ENCODE data around the gene AREG.

The AREG gene

DNA sequence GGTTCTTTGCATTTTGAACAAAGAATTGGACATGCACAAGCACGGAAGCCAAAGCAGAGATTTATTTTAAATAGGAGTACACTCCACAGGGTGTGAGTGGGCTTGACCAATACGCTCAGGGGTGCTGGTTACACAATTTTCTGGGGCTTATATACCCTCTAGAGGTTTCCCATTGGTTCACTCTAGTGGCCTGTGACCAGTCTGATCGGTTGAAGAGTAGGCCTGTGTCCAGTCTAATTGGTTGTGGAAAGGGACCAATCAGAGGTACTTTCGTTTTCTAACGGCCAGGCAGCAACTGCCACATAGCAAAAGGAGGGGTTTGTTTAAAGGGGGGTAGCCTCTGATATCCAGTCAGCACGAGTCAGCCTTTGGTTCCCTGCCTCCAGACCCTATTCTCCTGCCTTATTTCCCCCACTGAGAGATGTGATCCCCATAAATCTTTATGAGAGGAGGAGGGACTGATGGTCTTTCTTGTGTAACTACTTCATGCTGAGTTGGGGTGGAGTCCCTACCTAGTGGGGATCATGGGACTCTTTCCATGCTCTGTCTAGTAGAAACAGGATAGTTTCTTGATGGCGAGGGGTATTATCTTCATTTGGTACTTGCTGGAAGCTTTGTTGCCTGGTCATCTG is 11.3 kb upstream of the AREG start:
- DNase-seq = no peak

DNA sequence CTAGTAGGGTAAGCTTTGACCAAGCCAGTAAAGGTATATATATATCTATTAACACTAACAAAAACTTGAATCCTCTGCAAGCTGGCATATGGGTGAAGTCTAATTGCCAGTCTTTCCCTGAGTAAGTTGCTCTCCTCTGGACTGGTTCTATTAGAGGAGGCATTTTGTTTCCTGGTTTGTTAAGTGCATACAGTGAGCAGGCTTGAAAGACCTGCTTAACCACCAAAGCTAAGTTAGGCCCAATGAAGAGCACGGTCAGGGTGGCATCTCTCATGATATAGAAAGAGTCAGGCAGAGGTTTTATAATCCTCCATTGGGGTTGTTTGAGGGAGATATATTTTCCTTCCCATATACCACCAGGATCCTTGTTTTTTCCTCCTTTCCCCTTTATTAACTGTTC is 9.6 kb upstream of the AREG start:
- DNase-seq = no peak

DNA sequence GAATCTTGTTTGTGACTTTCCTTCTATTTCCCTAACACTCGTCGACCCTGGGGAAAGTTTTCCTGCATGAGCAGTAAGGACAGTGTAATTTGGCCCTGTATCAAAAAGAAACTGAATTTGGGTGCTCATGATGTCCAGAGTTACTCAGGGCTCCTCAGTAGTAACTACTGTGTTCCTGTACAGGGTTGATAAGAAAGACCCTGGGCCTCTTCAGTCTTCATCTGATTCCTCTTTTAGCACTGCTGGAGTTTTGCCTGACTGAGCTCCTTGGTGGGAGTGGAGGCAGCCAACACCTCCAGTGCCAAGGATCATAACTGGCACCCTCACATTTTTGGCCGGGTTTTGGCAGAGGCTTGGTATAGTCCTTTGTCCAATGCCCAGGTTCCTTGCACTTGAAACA is 7.1 kb upstream of the AREG start:
- no peak for DNase-seq

DNA sequence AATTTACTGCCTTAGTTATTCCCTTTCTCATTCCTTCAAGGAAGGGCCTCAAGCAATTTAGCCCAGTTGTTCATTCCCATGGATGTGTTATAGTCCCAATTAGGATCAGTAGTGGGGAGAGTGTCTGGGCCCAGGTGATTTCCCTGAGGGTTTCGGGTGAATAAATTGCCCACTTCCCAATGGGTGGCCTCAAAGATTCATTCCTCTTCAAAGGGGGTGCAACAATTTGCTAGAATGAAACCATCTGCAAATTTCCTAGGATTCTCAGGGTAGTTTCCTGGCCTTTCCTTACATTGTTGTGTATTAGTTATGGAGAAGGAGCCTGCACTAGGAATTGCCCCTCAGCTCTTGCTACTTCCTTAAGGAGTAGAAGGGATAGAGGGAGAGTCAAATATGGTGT is 6.3 kb upstream of the AREG start:
- no peak for DNase-seq

DNA sequence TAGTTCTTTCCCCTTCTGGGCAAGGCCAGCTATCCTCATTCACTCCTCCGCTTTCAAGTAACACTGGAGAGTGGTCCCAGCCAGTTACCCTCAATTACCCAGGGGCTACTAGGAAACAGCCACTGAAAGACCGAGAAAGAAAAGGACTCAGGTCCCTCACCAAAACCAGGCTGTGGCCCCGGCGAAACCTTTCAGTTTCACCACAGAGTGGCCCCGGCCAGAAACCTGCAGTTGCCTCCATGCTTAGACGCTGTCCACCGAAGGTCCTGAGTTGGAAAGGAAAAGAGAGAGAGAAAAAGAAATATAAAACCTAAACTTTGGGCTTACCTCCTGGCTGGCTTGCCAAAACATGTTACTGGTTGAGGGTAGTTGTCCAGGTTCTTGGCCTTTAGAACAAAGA is 5.0 kb upstream of the AREG start:
- no peak for DNase-seq

DNA sequence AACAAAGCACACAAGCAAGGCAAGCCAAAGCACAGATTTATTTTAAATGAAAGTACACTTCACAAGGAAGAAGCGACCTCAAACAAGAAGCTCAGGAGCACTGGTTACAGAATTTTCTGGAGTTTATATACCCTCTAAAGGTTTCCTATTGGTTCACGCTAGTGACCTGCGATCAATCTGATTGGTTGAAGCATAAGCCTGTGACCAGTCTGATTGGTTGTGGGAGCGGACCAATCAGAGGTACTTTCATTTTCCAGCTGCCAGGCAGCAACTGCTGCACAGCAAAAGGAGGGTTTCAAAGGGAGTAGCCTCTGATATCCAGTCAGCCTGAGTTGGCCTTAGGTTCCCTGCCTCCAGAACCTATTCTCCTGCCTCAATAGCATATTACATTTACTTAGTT is 4.6 kb upstream of the AREG start:
- no peak for DNase-seq

DNA sequence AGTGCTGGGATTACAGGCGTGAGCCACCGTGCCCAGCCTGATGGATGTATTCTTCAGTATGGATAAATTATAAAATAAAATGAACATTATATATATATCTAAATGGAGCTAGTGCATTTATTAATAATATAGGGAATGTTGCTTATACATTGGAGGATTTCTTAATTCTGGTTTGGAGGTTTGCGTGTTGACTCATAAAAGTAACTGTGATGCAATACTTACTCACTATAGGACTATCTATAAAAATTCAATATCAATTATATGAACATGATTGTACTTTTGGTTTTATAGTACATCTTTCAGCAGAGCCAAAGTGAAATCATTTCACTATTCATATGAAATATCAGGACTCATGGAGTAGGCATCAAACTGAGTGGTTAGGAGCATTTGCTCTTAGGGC is 3.2 kb upstream of the AREG start:
- DNase-seq = no peak

DNA sequence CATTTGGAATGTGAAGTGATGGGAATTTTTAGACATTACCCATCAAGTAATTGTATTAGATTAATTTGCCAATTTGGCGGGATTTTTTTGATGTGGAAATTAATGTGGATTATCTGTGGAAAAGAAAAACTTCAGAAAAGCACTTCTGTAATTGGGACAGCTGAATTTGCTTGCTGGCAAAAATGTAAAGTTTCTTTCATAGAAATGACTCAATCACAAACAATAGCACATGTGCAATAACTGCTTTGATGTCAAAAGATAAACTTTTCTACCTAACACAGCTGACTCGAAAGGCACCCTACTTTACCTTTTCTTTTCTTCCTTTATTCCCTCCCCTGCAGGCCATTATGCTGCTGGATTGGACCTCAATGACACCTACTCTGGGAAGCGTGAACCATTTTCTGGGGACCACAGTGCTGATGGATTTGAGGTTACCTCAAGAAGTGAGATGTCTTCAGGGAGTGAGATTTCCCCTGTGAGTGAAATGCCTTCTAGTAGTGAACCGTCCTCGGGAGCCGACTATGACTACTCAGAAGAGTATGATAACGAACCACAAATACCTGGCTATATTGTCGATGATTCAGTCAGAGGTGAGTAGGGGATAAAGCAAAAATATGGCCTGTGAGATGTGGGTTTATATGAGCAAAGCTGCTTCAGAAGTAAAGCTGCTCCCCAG is 1.4 kb downstream of the AREG start:
- no peak for DNase-seq

DNA sequence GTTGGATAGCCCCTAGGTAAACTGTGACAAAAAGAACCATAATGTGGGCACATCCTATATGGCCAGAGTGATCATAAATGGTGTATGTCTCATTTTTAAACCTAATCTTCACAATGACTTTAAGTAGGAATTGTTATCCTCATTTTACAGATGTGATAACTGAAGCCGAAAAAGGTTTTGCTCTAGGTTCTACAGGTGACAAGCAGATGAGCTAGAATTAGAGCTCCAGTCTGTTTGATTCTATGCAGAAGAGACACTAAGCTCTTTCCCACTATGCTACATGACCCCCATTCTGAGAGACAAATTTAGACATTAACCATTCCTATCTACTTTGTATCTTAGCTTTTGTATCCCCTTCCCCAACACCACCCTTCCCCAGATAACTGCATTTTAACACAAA is 2.0 kb downstream of the AREG start:
- no peak for DNase-seq

DNA sequence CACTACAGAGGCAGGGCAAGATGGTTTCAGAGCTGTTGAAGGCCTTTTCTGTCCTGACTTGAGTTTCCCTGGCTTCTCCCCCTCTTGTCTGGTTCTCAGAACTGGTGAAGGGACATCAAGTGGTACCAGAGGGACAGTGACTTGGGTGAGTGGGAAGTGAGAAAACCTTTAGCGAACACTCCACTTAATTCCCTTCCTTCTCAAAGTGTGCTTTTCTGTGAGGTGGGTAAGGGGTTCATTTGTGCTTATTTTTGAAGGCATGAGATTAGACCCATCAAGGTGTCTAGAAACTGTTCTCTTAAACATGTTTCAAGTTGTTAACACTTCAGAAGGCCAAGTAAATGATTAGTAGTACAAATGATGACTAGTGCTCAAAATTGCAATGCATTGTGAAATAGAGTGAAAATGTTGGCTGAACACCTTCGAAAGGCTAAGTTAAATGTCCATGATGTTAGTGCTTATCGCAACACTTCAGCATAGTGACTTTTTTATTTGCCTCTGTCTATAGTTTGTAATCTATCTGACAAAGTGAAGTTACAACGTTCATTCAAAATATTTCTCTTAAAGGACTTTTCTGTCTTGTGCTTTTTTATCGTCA is 2.8 kb downstream of the AREG start:
- no peak for DNase-seq

DNA sequence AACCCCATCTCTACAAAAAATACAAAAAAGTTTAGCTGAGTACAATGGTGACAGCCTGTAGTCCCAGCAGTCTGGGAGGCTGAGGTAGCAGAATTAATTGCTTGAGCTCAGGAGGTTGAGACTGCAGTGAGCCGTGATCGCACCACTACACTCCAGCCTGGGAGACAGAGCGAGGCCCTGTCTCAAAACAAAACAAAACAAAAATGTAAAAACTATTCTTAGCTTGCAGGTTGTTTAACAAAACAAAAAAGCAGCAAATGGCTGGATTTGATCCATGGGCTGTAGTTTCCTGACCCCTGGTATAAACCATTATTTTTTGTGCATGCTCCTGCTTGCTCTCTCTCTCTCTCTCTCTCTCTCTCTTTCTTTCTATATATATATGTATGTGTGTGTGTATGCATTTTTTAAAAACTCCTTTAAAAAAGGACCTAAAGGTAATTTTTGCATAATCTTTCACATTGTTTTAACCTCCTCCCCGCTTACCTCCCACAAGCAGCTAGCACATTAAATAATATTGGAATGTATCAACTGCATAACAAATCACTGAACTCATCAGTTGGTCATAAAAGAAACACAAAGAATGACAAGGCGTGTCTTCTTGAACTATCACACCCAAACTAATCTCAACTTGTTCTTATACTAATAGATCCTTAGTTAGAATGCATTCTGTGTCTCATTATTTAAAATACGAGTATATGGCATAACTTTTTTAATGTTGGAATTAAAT is 4.8 kb downstream of the AREG start:
- DNase-seq = no peak

DNA sequence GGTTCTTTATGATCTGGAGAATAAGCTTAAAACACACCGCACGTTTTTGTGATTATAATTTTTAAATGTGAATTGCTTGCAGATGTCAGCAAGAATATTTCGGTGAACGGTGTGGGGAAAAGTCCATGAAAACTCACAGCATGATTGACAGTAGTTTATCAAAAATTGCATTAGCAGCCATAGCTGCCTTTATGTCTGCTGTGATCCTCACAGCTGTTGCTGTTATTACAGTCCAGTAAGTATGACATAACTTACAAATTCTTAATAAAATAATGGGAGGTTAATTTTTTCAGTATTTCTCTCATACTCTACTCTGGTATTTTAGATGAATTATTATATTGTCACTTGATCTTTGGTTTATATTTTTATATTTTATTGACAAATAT is 5.4 kb downstream of the AREG start:
- no peak for DNase-seq

DNA sequence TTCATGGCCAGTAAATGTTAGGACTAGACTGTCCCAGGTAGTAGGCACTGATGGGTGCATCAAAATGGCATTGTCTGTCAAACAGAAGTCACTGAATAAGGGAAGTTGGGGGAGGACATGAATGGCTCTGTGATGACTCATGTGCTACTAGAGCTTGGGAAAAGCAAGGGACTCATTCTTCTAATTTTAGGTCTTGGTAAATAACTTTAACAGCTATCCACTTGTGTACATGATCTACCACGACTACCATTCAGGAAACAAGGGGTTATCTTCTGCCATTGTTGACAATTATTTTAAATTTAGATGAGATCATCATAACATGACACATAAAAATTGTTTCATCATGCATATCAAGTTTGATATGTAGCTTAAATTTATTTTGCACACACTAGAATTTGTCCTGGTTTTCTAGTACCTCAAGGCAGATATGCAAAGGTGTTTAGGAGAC is 6.3 kb downstream of the AREG start:
- DNase-seq = no peak

DNA sequence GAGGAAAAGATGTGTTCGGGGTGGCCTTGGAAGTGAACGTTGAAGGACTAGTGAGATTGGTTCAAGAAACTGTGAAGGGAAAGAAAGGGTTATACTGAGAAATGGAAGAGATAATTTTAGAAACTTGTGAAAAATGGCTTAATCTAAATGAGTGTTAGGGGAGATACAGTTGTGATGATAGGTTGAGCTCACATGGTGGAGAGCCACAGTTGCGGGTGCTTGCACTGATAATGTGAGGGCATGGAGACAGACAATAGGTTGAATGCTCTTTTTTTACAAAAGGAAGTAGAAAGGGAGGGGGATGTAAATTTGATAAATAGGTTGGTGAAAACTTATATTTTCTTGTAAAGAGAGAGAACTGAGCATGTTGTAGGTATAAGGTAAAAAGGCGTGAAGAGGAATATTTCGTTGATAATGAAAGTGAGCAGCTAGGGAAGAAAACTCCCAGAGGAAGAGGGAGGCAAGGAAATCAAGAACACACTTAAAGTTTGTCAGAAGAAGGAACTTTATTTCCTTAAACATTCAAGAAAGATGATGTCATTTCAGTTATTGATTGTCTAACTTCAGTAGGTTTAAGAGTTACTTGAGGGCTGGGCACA is 8.2 kb downstream of the AREG start:
- no peak for DNase-seq

DNA sequence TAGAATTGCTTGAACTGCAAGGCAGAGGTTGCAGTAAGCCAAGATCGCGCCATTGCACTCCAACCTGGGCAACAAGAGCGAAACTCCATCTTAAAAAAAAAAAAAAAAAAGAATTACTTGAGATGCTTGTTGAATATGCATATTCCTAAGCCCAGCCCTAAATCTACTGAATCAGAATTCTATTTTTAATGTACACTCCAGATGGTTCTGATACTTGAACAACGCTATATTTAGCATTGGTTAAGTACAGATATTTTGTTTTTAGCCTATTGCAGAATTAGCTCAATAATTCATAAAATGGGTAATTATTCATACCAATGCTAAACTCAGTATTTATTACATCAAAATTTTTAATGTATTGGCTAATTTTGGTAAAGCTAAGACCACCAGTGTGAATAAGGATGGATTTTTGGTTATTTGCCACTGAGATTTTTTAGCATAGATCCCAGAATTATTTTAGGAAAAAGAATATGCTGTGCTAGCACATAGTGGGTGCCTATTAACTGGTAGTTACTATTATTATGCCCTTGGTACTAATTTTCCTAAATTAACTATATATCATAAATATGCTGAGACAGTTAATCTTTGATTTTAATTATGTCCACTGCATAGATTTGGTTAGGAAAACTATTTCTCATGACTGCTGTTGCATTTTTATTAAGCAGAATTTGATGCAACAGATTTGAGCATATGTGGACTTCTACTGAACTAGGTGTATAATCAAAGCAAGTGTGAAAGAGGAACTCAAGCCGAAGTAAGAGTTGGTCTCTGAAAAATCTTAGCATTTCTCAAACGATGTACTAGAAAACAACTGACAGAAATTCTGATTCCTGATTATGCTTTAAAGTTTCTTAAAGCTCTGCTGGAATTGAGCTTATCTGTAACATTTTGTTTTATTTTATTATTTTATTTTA is 9.2 kb downstream of the AREG start:
- DNase-seq = no peak

DNA sequence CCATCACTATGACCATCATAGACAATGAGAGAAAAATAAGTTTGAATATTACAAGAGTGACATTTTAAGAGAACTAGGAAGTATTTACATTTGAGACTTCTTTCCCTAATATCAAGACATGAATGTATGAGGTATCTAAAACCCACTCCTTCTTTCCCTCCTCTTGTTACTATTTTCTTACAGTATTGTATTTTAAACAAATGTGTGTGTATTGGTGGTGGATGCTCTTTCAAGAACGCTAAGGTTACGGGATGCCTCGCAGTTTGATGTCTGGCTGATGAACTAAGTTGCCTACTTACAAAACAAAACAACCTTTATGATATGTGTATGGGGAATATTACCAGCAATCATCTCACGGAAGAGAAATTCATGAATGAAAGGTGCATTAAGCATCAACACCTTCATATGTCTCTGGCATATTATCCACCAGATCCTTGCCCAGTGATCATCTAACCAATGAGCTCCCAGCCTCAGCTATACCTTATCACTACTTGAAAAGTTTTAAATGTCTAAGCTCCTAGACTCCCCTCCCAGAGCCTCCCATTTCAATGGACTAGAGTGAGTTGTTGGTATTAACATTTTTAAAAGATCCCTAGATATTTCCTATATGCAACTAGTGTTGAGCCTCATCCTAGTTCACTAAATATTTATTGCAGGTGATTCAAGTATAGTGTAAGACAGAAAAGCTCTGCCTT is 10.6 kb downstream of the AREG start:
- no peak for DNase-seq

DNA sequence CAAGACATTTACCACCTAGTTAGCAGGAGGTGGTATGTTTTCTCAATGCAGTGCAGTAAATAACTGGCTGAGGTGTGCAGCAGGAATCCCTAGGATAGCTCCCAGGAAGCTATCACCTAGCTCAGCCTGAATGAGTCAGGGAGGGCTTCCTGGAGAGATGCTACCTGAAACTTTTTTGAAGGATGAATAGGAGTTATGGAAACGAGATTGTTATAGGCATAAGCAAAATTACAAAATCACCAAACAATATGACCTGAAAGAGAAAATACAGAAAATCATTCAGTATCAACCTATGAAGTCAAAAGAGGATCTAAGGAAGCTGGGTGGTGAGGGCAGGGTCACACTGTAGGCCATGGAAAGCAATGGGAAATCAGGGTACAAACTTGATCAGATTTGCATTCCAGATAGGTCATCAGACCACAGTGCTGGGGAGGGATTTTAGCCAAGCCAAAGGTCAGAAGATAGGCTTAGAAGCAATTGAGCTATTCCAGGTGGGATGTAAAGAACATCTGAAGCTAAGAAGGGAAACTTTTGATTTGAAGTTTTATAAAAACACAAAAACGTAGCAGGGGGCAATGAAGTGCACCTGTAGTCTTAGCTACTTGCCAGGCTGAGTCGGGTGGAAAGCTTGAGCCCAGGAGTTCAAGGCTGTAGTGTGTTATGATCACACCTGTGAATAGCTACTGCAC is 11.3 kb downstream of the AREG start:
- no peak for DNase-seq

DNA sequence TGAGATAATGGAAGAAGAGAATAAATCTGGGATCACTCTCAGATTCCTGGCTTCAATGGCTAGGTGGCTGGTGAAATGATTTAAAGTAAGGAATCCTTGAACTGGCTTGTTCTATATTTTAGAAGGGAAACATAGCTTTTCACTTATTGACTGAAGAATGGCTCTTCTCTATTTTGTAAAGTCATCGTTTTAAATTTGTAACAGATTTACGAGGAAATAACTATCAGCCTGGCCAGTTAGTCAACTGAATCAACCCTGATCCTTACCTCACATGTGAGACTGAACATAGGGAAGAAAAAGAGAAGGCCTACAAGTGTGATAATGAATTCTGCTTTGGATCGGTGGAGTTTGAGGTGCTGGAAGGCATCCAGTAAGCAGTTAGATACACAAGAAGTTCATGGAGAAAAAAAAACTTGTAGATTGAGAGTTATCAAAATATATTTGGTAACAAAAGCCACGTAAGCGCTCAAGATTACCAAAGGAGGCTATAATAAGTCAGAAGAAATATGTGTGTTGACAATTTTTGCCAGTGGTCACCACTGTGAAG is 12.0 kb downstream of the AREG start:
- DNase-seq = no peak

DNA sequence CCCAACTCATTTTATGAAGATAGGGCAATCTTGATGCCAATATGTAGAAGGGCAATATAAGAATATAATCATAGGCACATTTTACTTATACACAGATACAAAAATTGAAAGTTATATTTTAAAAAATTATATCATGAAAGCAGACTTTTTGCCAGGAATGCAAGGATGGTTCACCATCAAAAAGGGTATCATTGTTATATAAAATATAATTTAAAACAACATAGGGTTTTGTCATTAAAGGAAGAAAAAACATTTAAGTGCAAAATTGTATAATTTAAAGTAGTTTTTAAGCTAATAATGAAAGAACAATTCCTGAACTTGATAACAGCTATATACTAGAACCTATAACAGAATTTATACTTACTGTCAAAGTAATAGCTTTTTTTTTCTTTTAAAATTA is 15.9 kb downstream of the AREG start:
- DNase-seq = no peak

DNA sequence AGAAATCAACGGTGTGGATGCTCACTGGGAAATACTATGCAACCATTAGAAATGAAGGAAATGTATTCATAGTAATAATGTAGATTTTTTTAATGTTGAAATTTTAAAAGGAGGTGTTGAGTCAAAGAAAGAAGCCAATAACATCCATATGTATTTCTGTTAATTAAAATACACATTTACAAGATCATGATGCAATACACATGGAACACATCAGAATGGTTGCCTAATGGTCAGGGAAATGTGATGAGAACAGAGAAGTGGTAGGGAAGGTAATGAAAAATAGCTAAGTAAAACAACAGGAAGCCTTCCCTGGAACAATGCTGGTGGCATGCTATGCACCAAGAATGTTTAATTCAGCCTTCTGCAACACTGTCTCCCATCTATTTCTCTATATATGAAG is 18.2 kb downstream of the AREG start:
- no peak for DNase-seq

DNA sequence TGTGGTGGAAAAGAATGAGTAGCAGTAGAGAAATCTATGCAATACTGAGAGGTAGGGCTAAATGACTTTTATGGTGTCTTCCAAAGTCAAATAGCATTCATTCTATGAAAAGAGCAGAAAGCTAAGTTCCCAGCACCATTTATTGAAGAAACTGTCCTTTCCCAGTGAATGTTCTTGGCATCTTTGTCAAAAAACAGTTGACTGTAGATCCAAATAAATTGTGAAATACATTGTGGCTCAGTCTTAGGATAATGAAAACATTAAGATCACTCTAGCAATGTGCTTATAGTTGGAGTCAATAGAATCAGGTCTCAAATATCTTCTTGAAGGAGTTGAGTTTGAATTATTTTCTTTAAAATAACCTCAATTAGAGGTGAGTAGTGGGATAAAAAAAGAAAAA is 19.4 kb downstream of the AREG start:
- DNase-seq = no peak

Data from GF-D8 (cell line).